Activated CD4-positive, alpha-beta T cell treated with anti-CD3 and anti-CD28 coated beads for 1 hour (primary cell): ENCODE measurements around the gene C1orf141.
"Not testable (repeated sequence)": the region's sequence is repeated elsewhere in the genome, so short reads cannot be mapped to it uniquely, and the experiment has no call there.

ENCODE experiments used
- DNase-seq: peaks from one replicate; pipeline ENCODE4 v3.0.0-alpha.2; 2020

The C1orf141 gene

GRCh38 chr1:67078291-67078690 lies 56.5 kb downstream of the C1orf141 start:
- no peak for DNase-seq

- DNase-seq: no peak
Measured at GRCh38 chr1:67077593-67077992, 57.2 kb downstream of the C1orf141 start.

- DNase-seq: no peak
Measured at GRCh38 chr1:67072749-67073148, 62.0 kb downstream of the C1orf141 start.

- DNase-seq: not testable (repeated sequence)
Measured at GRCh38 chr1:67067655-67068054, 67.1 kb downstream of the C1orf141 start.

- DNase-seq: no peak
Measured at GRCh38 chr1:67062412-67062811, 72.4 kb downstream of the C1orf141 start.

GRCh38 chr1:67061266-67061665 lies 73.5 kb downstream of the C1orf141 start:
- no peak for DNase-seq

GRCh38 chr1:67060811-67061218 lies 74.0 kb downstream of the C1orf141 start:
- DNase-seq: no peak

GRCh38 chr1:67059346-67059745 lies 75.4 kb downstream of the C1orf141 start:
- no peak for DNase-seq

GRCh38 chr1:67058761-67059160 lies 76.0 kb downstream of the C1orf141 start:
- DNase-seq: no peak

- no peak for DNase-seq
Measured at GRCh38 chr1:67058242-67058641, 76.5 kb downstream of the C1orf141 start.

GRCh38 chr1:67053785-67054772 lies 80.7 kb downstream of the C1orf141 start, which contains the start of gene SLC35D1:
SLC35D1 (minus strand) TSS chr1:67054148; CDS start chr1:67054013, 135 bp downstream.
- DNase-seq: peak; percentile 70

GRCh38 chr1:67053535-67053784 lies 81.3 kb downstream of the C1orf141 start:
- DNase-seq: peak; percentile 9

- no peak for DNase-seq
Measured at GRCh38 chr1:67052741-67053534, 81.8 kb downstream of the C1orf141 start.

- DNase-seq: no peak
Measured at GRCh38 chr1:67051196-67051595, 83.6 kb downstream of the C1orf141 start.

- no peak for DNase-seq
Measured at GRCh38 chr1:67044631-67045270, 90.0 kb downstream of the C1orf141 start.

- DNase-seq: no peak
Measured at GRCh38 chr1:67043366-67043765, 91.4 kb downstream of the C1orf141 start.
